Memory B cell (primary cell): ENCODE data around the gene C2orf15.
"Not testable (repeated sequence)": the region's sequence is repeated elsewhere in the genome, so short reads cannot be mapped to it uniquely, and the experiment has no call there.

ENCODE experiments used
- ATAC-seq: fragments of 150-1000 bp; cut with Tn5 transposase; 2 replicates; pipeline ENCODE4 v1.10.0; 2021; ENCODE audit warnings: low read depth, mild to moderate bottlenecking, moderate library complexity
- DNase-seq, 2 donors: peaks; one replicate each; pipeline ENCODE4 v3.0.0; 2022; ENCODE audit warnings: low spot score in 2 of 2
- H3K27ac Mint-ChIP-seq: one replicate; pipeline ENCODE4 v1.8.0; 2022; ENCODE audit warnings: mild to moderate bottlenecking, moderate library complexity, mixed read lengths
- H3K27me3 Mint-ChIP-seq: one replicate; pipeline ENCODE4 v1.8.0; 2022; ENCODE audit warnings: mixed read lengths
- H3K36me3 Mint-ChIP-seq: one replicate; pipeline ENCODE4 v1.8.0; 2022; ENCODE audit warnings: mild to moderate bottlenecking, mixed read lengths
- H3K4me1 Mint-ChIP-seq: one replicate; pipeline ENCODE4 v1.8.0; 2022; ENCODE audit warnings: mixed read lengths
- H3K4me3 Mint-ChIP-seq: one replicate; pipeline ENCODE4 v1.8.0; 2022; ENCODE audit warnings: mild to moderate bottlenecking, moderate library complexity, mixed read lengths
- H3K9me3 Mint-ChIP-seq: one replicate; pipeline ENCODE4 v1.8.0; 2022; ENCODE audit warnings: mixed read lengths

The C2orf15 gene, protein sequence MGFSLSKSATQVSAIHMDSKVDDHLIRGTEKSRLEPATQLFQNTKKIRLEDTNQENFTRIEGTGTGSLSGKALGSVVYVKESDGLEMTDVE

DNA sequence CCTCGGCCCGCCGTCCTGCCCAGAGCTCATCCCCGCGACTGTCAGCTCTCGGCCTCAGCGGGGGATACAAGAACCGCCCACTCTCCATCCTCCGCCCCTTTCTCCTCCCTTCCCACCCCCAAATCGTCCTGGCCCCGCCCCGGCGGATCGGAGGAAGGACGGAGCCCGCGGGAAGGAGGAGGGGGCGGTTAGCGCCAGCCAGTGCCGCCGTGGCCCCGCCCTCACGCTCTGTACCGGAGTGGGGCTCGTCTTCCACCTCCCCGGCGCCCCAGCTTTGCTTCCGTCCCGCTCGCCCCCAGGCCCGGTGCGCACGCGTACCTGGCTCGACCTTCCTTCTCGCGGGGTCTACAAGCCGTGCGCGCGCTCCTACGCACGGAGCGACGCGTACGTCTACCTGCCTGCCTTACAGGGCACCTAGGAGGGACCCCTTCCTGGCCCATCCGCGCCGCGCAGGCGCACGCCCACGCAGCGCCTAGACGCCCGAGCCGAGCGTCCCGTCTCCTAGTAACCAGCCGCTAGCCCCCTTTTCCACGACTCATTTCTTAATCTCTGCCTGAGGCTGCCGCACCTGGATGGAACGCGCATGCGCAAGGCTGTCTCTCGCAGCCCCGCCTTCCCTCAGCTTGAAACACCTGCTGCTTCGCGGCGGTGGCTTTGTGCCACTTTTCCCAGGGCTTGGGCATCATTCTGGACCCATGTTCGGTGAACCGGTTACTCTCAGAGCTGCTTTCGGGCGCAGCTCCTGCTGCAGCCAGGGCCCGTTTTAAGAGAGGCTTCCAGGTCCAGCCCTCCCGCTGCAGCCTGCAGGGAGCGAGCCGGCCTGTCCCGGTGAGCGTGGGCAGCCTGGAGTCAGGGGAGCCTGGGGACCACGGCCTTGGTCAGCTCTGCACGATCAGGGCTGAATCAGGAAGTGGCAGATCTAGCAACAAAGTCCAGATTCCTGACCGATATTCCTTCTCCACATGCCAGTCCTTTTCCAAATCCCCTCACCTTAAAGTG, at the start of gene C2orf15:
Gene C2orf15, plus strand, starts transcription at position 598 of the 999 bp plus-strand sequence. CDS start 8,852 bp downstream, outside the sequence.
- Mint-ChIP-seq H3K27ac (peak within 1 kb of the TSS; percentile 96), H3K36me3 (peaks cover 7% of the 10 kb centered on the region), H3K27me3 (no peaks in the 10 kb centered on the region), H3K9me3 (no peaks in the 10 kb centered on the region), H3K4me1 (peaks cover 8% of the 10 kb centered on the region), H3K4me3 (peak within 1 kb of the TSS; percentile 87)
- DNase-seq (peak; percentile 93 to 94), ATAC-seq (peak; percentile 81)

DNA sequence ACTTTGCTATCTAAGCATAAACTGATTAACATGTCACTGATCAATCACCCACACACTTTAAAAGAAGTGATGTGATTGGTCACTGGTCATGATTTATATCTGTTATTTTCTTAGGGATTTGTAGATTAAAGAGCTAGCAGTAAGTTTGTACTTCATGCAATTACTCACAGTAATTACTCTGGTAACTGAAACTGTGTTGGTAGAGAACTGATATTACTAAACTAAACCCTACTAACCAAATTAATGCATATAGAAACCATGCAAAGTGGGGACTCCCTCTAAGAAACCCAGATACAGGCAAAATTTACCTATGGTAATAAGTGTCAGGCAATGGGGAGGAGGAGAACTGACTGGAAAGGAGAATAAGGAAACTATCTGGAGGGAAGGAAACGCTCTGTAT, 44.8 kb upstream of the C2orf15 start:
- Mint-ChIP-seq H3K27ac (no peak overlapping the region), H3K36me3 (peaks cover 10% of the 10 kb centered on the region), H3K9me3 (peaks cover 6% of the 10 kb centered on the region), H3K4me1 (no peaks in the 10 kb centered on the region), H3K27me3 (no peaks in the 10 kb centered on the region), H3K4me3 (no peak overlapping the region)
- DNase-seq (no peak), ATAC-seq (no peak)

DNA sequence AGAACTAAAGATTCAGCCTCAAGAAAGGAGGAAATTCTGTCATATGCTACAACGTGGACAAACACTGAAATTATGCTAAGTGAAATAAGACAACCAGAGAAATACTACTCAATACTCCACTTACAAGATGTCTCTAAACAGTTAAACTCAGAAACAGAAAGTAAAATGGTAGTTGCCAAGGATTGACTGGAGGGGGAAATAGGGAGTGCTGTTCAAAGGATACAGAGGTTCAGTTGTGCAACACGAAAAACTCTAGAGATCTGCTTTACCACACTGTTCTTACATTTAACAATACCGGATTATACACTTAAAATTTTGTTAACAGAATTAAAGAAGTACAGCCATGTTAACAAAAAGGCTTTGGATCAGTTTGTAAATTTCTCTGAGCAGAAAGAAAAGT, 39.8 kb upstream of the C2orf15 start:
- no peak for ATAC-seq
- Mint-ChIP-seq H3K27me3 (no peaks in the 10 kb centered on the region), H3K27ac (peak overlapping the region; percentile 32), H3K4me3 (no peak overlapping the region), H3K4me1 (no peaks in the 10 kb centered on the region), H3K9me3 (no peaks in the 10 kb centered on the region), H3K36me3 (peaks cover 5% of the 10 kb centered on the region)
- no peak for DNase-seq

GRCh38 chr2:99104006-99104405, 37.5 kb upstream of the C2orf15 start:
- Mint-ChIP-seq H3K4me3 (no peak overlapping the region), H3K9me3 (no peaks in the 10 kb centered on the region), H3K27me3 (no peaks in the 10 kb centered on the region), H3K36me3 (peaks cover 5% of the 10 kb centered on the region), H3K27ac (no peak overlapping the region), H3K4me1 (no peaks in the 10 kb centered on the region)
- ATAC-seq (no peak), DNase-seq (no peak)

DNA sequence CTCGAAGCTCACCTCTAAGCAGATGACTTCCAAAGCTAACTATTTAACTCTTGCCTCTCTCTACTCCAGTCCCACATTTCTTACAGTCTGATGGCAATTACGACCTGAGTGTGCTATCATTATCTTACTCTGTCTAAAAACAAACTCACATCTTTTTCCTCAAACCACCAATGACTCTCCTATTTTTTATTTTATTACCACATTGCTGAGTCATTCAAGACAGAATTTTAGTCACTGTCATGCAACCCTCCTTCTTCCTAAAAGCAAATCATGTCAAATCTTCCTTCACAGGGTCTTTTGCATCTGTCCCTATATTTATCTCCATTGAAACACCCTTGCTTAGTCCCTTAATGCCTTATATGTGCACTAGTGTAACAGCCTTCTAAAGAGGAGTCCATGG, 34.6 kb upstream of the C2orf15 start:
- no peaks in the 10 kb centered on the region for H3K9me3 Mint-ChIP-seq
- DNase-seq (no peak), ATAC-seq (no peak)
- H3K36me3 Mint-ChIP-seq = peaks cover 5% of the 10 kb centered on the region
- no peaks in the 10 kb centered on the region for H3K27me3 Mint-ChIP-seq
- H3K27ac Mint-ChIP-seq = no peak overlapping the region
- no peak overlapping the region for H3K4me3 Mint-ChIP-seq
- no peaks in the 10 kb centered on the region for H3K4me1 Mint-ChIP-seq

GRCh38 chr2:99111236-99111635, 30.3 kb upstream of the C2orf15 start:
- Mint-ChIP-seq H3K27ac (no peak overlapping the region), H3K27me3 (no peaks in the 10 kb centered on the region), H3K4me1 (no peaks in the 10 kb centered on the region), H3K36me3 (no peaks in the 10 kb centered on the region), H3K4me3 (no peak overlapping the region), H3K9me3 (no peaks in the 10 kb centered on the region)
- ATAC-seq (no peak), DNase-seq (no peak)

GRCh38 chr2:99111945-99112344, 29.6 kb upstream of the C2orf15 start:
- Mint-ChIP-seq H3K36me3 (no peaks in the 10 kb centered on the region), H3K27ac (no peak overlapping the region), H3K4me1 (no peaks in the 10 kb centered on the region), H3K9me3 (no peaks in the 10 kb centered on the region), H3K4me3 (no peak overlapping the region), H3K27me3 (no peaks in the 10 kb centered on the region)
- ATAC-seq (no peak), DNase-seq (no peak)

- no peaks in the 10 kb centered on the region for H3K27me3 Mint-ChIP-seq
- no peak overlapping the region for H3K4me3 Mint-ChIP-seq
- DNase-seq (no peak), ATAC-seq (no peak)
- no peaks in the 10 kb centered on the region for H3K36me3 Mint-ChIP-seq
- H3K9me3 Mint-ChIP-seq = no peaks in the 10 kb centered on the region
- H3K4me1 Mint-ChIP-seq = no peaks in the 10 kb centered on the region
- no peak overlapping the region for H3K27ac Mint-ChIP-seq
Observed at GRCh38 chr2:99112617-99113016, 28.9 kb upstream of the C2orf15 start.

GRCh38 chr2:99127981-99128380, 13.5 kb upstream of the C2orf15 start:
- no peaks in the 10 kb centered on the region for H3K4me1 Mint-ChIP-seq
- H3K27ac Mint-ChIP-seq = no peak overlapping the region
- ATAC-seq (no peak), DNase-seq (no peak)
- peaks cover 48% of the 10 kb centered on the region for H3K36me3 Mint-ChIP-seq
- no peaks in the 10 kb centered on the region for H3K27me3 Mint-ChIP-seq
- H3K4me3 Mint-ChIP-seq = no peak overlapping the region
- peaks cover 22% of the 10 kb centered on the region for H3K9me3 Mint-ChIP-seq

- DNase-seq, H3K9me3 Mint-ChIP-seq, H3K27ac Mint-ChIP-seq, H3K27me3 Mint-ChIP-seq, H3K4me3 Mint-ChIP-seq, H3K4me1 Mint-ChIP-seq, ATAC-seq: not testable (repeated sequence)
- peaks cover 18% of the 10 kb centered on the region for H3K36me3 Mint-ChIP-seq
Observed at GRCh38 chr2:99135044-99135556, 6.4 kb upstream of the C2orf15 start.

GRCh38 chr2:99139003-99139402, 2.5 kb upstream of the C2orf15 start:
- Mint-ChIP-seq H3K4me3 (no peak overlapping the region), H3K27ac (no peak overlapping the region), H3K9me3 (peaks cover 3% of the 10 kb centered on the region), H3K36me3 (peaks cover 9% of the 10 kb centered on the region), H3K27me3 (no peaks in the 10 kb centered on the region), H3K4me1 (peaks cover 8% of the 10 kb centered on the region)
- no peak for ATAC-seq
- no peak for DNase-seq

GRCh38 chr2:99140056-99140859, 1.2 kb upstream of the C2orf15 start:
- Mint-ChIP-seq H3K36me3 (peaks cover 6% of the 10 kb centered on the region), H3K4me1 (peaks cover 8% of the 10 kb centered on the region), H3K4me3 (peak overlapping the region; percentile 87), H3K9me3 (no peaks in the 10 kb centered on the region), H3K27me3 (no peaks in the 10 kb centered on the region), H3K27ac (peak overlapping the region; percentile 96)
- DNase-seq (no peak), ATAC-seq (no peak)

DNA sequence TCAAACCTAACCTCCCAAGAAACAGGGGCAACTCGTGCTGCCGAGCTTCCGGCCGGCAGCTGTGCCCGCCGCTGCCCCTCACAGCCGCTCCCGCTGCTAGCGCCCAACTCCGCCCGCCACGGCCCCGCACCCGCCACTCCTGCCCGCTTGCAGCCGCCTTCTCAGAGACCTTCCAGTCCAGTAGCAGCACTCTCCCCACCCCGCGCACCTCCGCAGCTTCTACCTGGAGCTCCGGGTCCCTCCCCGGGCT, 722 bp upstream of the C2orf15 start:
- ATAC-seq = no peak

GRCh38 chr2:99150706-99151105, 9.2 kb downstream of the C2orf15 start:
- Mint-ChIP-seq H3K27me3 (no peaks in the 10 kb centered on the region), H3K9me3 (no peaks in the 10 kb centered on the region), H3K4me3 (no peak overlapping the region), H3K4me1 (peaks cover 13% of the 10 kb centered on the region), H3K27ac (no peak overlapping the region), H3K36me3 (peaks cover 5% of the 10 kb centered on the region)
- ATAC-seq (no peak), DNase-seq (no peak)

More for the DNA sequence above, 722 bp upstream of the C2orf15 start:
- H3K4me1 Mint-ChIP-seq = peaks cover 8% of the 10 kb centered on the region
- H3K27me3 Mint-ChIP-seq = no peaks in the 10 kb centered on the region
- H3K4me3 Mint-ChIP-seq = peak overlapping the region; percentile 87
- peaks cover 7% of the 10 kb centered on the region for H3K36me3 Mint-ChIP-seq
- H3K27ac Mint-ChIP-seq = peak overlapping the region; percentile 96
- H3K9me3 Mint-ChIP-seq = no peaks in the 10 kb centered on the region
- no peak for DNase-seq
